ENCODE measurements around the gene SRGAP2.
"Not testable (repeated sequence)": the region's sequence is repeated elsewhere in the genome, so short reads cannot be mapped to it uniquely, and the experiment has no call there.

The SRGAP2 gene

GRCh38 chr1:206195182-206195581 is 8.2 kb upstream of the SRGAP2 start:
- H3K4me3 ChIP-seq (ENCODE audit: control insufficient read depth, low read depth, low read length); DNase-seq (ENCODE audit: low read depth): not testable (repeated sequence)

GRCh38 chr1:206196748-206197424 is 6.5 kb upstream of the SRGAP2 start:
- not testable (repeated sequence) for H3K4me3 ChIP-seq (ENCODE audit: control insufficient read depth, low read depth, low read length); DNase-seq (ENCODE audit: low read depth)

- H3K4me3 ChIP-seq (ENCODE audit: control insufficient read depth, low read depth, low read length): peak within 1 kb of the TSS; percentile 54
- peak; percentile 100 for DNase-seq (ENCODE audit: low read depth)
Measured at GRCh38 chr1:206202789-206203363, 465 bp upstream of the SRGAP2 start, which contains the start of gene FAM72A. Gene FAM72A (minus strand): TSS chr1:206202839. CDS start chr1:206202025, 814 bp downstream.

- not testable (repeated sequence) for DNase-seq (ENCODE audit: low read depth)
- peak overlapping the region; percentile 48 for H3K4me3 ChIP-seq (ENCODE audit: control insufficient read depth, low read depth, low read length)
Measured at GRCh38 chr1:206204159-206204511, 794 bp downstream of the SRGAP2 start.

- DNase-seq (ENCODE audit: low read depth): not testable (repeated sequence)
- peak overlapping the region; percentile 39 for H3K4me3 ChIP-seq (ENCODE audit: control insufficient read depth, low read depth, low read length)
Measured at GRCh38 chr1:206204871-206205270, 1.5 kb downstream of the SRGAP2 start.

- peak overlapping the region; percentile 17 for H3K4me3 ChIP-seq (ENCODE audit: control insufficient read depth, low read depth, low read length)
- not testable (repeated sequence) for DNase-seq (ENCODE audit: low read depth)
Measured at GRCh38 chr1:206205569-206205968, 2.2 kb downstream of the SRGAP2 start.

GRCh38 chr1:206210802-206211201 is 7.5 kb downstream of the SRGAP2 start:
- DNase-seq (ENCODE audit: low read depth); H3K4me3 ChIP-seq (ENCODE audit: control insufficient read depth, low read depth, low read length): not testable (repeated sequence)

GRCh38 chr1:206215600-206216392 is 12.5 kb downstream of the SRGAP2 start:
- H3K4me3 ChIP-seq (ENCODE audit: control insufficient read depth, low read depth, low read length); DNase-seq (ENCODE audit: low read depth): not testable (repeated sequence)

GRCh38 chr1:206218285-206218684 is 14.9 kb downstream of the SRGAP2 start:
- not testable (repeated sequence) for H3K4me3 ChIP-seq (ENCODE audit: control insufficient read depth, low read depth, low read length); DNase-seq (ENCODE audit: low read depth)

- DNase-seq (ENCODE audit: low read depth); H3K4me3 ChIP-seq (ENCODE audit: control insufficient read depth, low read depth, low read length): not testable (repeated sequence)
Measured at GRCh38 chr1:206218765-206219164, 15.4 kb downstream of the SRGAP2 start.

GRCh38 chr1:206219514-206220331 is 16.4 kb downstream of the SRGAP2 start:
- DNase-seq (ENCODE audit: low read depth); H3K4me3 ChIP-seq (ENCODE audit: control insufficient read depth, low read depth, low read length): not testable (repeated sequence)

- not testable (repeated sequence) for DNase-seq (ENCODE audit: low read depth); H3K4me3 ChIP-seq (ENCODE audit: control insufficient read depth, low read depth, low read length)
Measured at GRCh38 chr1:206220332-206221000, 17.1 kb downstream of the SRGAP2 start.

GRCh38 chr1:206221585-206221984 is 18.2 kb downstream of the SRGAP2 start:
- DNase-seq (ENCODE audit: low read depth): not testable (repeated sequence)

GRCh38 chr1:206224190-206224776 is 20.9 kb downstream of the SRGAP2 start:
- not testable (repeated sequence) for DNase-seq (ENCODE audit: low read depth); H3K4me3 ChIP-seq (ENCODE audit: control insufficient read depth, low read depth, low read length)

More at GRCh38 chr1:206221585-206221984, 18.2 kb downstream of the SRGAP2 start:
- not testable (repeated sequence) for H3K4me3 ChIP-seq (ENCODE audit: control insufficient read depth, low read depth, low read length)

- H3K4me3 ChIP-seq (ENCODE audit: control insufficient read depth, low read depth, low read length); DNase-seq (ENCODE audit: low read depth): not testable (repeated sequence)
Measured at GRCh38 chr1:206225386-206225785, 22.0 kb downstream of the SRGAP2 start.

- DNase-seq (ENCODE audit: low read depth); H3K4me3 ChIP-seq (ENCODE audit: control insufficient read depth, low read depth, low read length): not testable (repeated sequence)
Measured at GRCh38 chr1:206226886-206227285, 23.5 kb downstream of the SRGAP2 start.

- DNase-seq (ENCODE audit: low read depth): not testable (repeated sequence)
Measured at GRCh38 chr1:206229286-206229685, 25.9 kb downstream of the SRGAP2 start.

More at GRCh38 chr1:206229286-206229685, 25.9 kb downstream of the SRGAP2 start:
- not testable (repeated sequence) for H3K4me3 ChIP-seq (ENCODE audit: control insufficient read depth, low read depth, low read length)

All from AG09309 (cell line).